Mucosa of rectum (tissue), 2 donors: Measurements from ENCODE around the gene LRCH1.

Experiments used
- H3K27ac ChIP-seq, 2 donors: one replicate each; pipeline ENCODE4 v1.7.0; 2013; ENCODE audit warnings: inconsistent platforms in 2 of 2, low read depth in 2 of 2, low read length in 2 of 2
- H3K27me3 ChIP-seq, 2 donors: one replicate each; pipeline ENCODE4 v1.7.0; 2013; ENCODE audit warnings: low read length in 2 of 2; ENCODE audit not compliant: control insufficient read depth in 2 of 2, insufficient read depth in 2 of 2
- H3K36me3 ChIP-seq, 2 donors: one replicate each; pipeline ENCODE4 v1.7.0; 2013; ENCODE audit warnings: low read length in 2 of 2; ENCODE audit not compliant: control insufficient read depth in 2 of 2, insufficient read depth in 2 of 2
- H3K4me1 ChIP-seq, 2 donors: one replicate each; pipeline ENCODE4 v1.7.0; 2013; ENCODE audit warnings: low read length in 2 of 2, mild to moderate bottlenecking in 1 of 2; ENCODE audit not compliant: control insufficient read depth in 2 of 2, insufficient read depth in 2 of 2
- H3K4me3 ChIP-seq, 2 donors: one replicate each; pipeline ENCODE4 v1.7.0; 2013; ENCODE audit warnings: low read length in 2 of 2
- H3K9ac ChIP-seq, 2 donors: one replicate each; pipeline ENCODE4 v1.7.0; 2013; ENCODE audit warnings: low read length in 2 of 2, low read depth in 1 of 2, mild to moderate bottlenecking in 1 of 2
- H3K9me3 ChIP-seq, 2 donors: one replicate each; pipeline ENCODE4 v1.7.0; 2013; ENCODE audit warnings: low read length in 2 of 2; ENCODE audit not compliant: control insufficient read depth in 2 of 2
- donor health status: healthy.
- donor health status: Normal muscosa, but diverticular disease.

LRCH1 gene

GRCh38 chr13:46778890-46779289, 225.9 kb downstream of the LRCH1 start:
- H3K4me1 ChIP-seq = peaks cover 2 to 5% of the 10 kb centered on the region in 2 donors
- H3K9me3 ChIP-seq = no peaks in the 10 kb centered on the region
- no peak overlapping the region for H3K27ac ChIP-seq
- no peak overlapping the region for H3K4me3 ChIP-seq
- H3K9ac ChIP-seq = no peak overlapping the region
- H3K36me3 ChIP-seq = peaks cover 22 to 50% of the 10 kb centered on the region in 2 donors
- no peaks in the 10 kb centered on the region for H3K27me3 ChIP-seq

GRCh38 chr13:46782066-46782465, 229.1 kb downstream of the LRCH1 start:
- no peak overlapping the region for H3K9ac ChIP-seq
- no peaks in the 10 kb centered on the region for H3K27me3 ChIP-seq
- no peaks in the 10 kb centered on the region for H3K9me3 ChIP-seq
- H3K4me3 ChIP-seq = no peak overlapping the region
- peaks cover 44 to 54% of the 10 kb centered on the region in 2 donors for H3K36me3 ChIP-seq
- no peaks in the 10 kb centered on the region for H3K4me1 ChIP-seq
- H3K27ac ChIP-seq = no peak overlapping the region

- H3K36me3 ChIP-seq = peaks cover 44 to 48% of the 10 kb centered on the region in 2 donors
- no peaks in the 10 kb centered on the region for H3K4me1 ChIP-seq
- no peaks in the 10 kb centered on the region for H3K27me3 ChIP-seq
- no peaks in the 10 kb centered on the region for H3K9me3 ChIP-seq
- H3K4me3 ChIP-seq = no peak overlapping the region
- no peak overlapping the region for H3K27ac ChIP-seq
- no peak overlapping the region for H3K9ac ChIP-seq
These were observed 229.7 kb downstream of the LRCH1 start for GRCh38 chr13:46782691-46783090.

DNA sequence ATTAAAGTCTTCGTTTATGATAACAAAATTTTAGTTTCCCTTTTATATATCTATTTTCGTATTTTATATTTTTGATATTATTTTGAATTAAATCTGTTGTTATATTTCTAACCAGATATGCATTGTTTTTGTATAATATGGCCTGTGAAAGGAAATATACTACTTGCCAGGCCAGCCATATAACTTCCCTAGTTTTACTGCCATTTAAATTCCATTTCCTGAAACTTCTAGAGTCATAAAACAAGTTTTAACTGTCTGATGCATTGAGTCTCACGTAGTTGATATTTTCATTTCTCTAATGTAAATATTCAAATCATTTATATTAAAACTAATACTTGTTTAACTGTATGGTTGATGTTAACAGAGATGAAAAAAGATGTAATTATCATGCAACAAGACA, 230.5 kb downstream of the LRCH1 start:
- no peak overlapping the region for H3K4me3 ChIP-seq

DNA sequence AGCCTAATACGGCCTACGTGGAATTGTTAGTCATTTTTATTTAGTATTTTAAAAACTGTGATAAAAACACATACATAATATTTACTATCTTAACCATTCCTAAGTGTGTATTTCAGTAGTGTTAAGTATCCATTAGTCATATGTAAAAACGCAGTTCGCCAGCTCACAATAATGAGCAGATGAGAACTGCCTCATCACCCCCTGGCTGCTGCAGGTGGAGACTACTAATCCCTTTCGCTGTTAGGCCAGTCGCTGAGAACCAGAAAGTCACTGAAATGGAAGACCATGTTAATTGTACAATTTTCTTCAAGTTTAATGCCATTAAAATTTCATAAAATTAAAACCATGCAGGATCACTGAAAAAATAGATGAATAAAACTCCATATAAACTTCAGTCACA, 242.4 kb downstream of the LRCH1 start:
- no peak overlapping the region for H3K4me3 ChIP-seq
- H3K4me1 ChIP-seq = peaks cover 10 to 13% of the 10 kb centered on the region in 2 donors
- no peak overlapping the region for H3K9ac ChIP-seq
- no peaks in the 10 kb centered on the region for H3K9me3 ChIP-seq
- H3K27me3 ChIP-seq = no peaks in the 10 kb centered on the region
- peaks cover 5 to 8% of the 10 kb centered on the region in 2 donors for H3K36me3 ChIP-seq
- H3K27ac ChIP-seq = no peak overlapping the region

More for the DNA sequence above, 230.5 kb downstream of the LRCH1 start:
- no peak overlapping the region for H3K9ac ChIP-seq
- no peaks in the 10 kb centered on the region for H3K4me1 ChIP-seq
- H3K27ac ChIP-seq = no peak overlapping the region
- H3K36me3 ChIP-seq = peaks cover 42 to 46% of the 10 kb centered on the region in 2 donors
- H3K9me3 ChIP-seq = no peaks in the 10 kb centered on the region
- H3K27me3 ChIP-seq = no peaks in the 10 kb centered on the region

DNA sequence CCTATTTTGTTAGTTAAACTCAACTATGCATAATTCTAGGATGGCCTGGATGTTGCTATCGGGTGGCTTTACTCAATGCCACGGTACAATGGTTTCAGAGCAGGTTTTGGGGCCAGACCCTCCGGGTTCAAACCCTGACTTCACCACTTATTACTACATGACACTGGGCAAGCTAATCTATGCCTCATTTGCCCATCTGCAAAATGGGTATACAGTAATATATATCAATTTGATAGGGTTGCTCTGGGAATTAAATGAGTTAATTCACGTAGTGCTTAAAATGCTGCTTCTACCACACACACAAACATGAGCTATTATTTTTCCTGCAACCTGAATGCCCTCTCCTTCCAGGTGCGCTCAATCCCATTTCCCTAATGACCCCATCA, 243.2 kb downstream of the LRCH1 start:
- H3K27me3 ChIP-seq = no peaks in the 10 kb centered on the region
- H3K9me3 ChIP-seq = no peaks in the 10 kb centered on the region
- peak overlapping the region; percentile 92 to 99 for H3K4me3 ChIP-seq
- peak overlapping the region; percentile 90 for H3K27ac ChIP-seq
- H3K36me3 ChIP-seq = no peaks in the 10 kb centered on the region
- peak overlapping the region; percentile 89 to 91 for H3K9ac ChIP-seq
- H3K4me1 ChIP-seq = peaks cover 10 to 13% of the 10 kb centered on the region in 2 donors

GRCh38 chr13:46796515-46797474, 243.8 kb downstream of the LRCH1 start, which contains the start of gene ESD:
Gene ESD (minus strand): TSS chr13:46797161. CDS start chr13:46791413, 5,748 bp downstream.
- Histone ChIP-seq H3K4me1 (peaks cover 10 to 13% of the 10 kb centered on the region in 2 donors), H3K36me3 (no peaks in the 10 kb centered on the region)

DNA sequence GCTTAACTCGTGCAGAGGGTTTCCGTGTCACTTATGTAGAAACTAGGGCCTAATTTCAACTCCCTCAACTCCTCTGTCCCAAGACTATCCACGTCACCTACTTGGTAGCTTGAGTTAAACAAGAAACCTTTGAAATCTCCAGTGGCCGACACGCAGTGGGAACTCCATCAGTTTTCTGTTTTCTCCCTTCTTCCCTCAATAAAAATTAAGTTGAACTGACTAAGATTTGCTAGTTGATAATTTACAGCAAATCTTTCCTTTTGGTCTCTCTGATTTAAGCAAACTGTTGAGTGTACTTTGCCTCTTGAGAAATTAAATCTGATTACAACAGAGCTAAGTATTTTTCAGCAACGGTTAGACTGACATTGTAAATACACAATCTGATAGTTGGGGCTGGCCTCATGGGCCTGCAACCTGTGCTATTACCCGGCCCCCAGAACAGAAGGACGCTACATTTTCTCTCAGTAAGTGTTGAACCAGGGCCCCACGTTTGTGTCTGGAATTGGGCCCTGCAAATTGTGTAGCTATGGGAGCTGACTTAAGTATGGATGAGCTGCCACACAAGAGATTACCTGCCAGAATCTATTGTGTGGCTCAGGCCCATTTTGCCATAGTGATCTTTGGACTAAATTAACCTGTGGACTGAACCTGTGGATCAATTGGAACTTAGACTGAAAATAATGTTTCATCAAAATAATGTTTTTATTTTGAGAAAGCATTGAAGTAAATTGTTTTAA, 244.7 kb downstream of the LRCH1 start:
- Histone ChIP-seq H3K9me3 (no peaks in the 10 kb centered on the region), H3K27ac (peak overlapping the region; percentile 90), H3K4me1 (peaks cover 10 to 13% of the 10 kb centered on the region in 2 donors), H3K36me3 (no peaks in the 10 kb centered on the region), H3K27me3 (no peaks in the 10 kb centered on the region), H3K9ac (peak overlapping the region; percentile 89 to 91), H3K4me3 (peak overlapping the region; percentile 92 to 99)

More at GRCh38 chr13:46796515-46797474, 243.8 kb downstream of the LRCH1 start, which contains the start of gene ESD:
- Histone ChIP-seq H3K27ac (peak within 1 kb of the TSS; percentile 90), H3K27me3 (no peaks in the 10 kb centered on the region), H3K9ac (peak within 1 kb of the TSS; percentile 89 to 91), H3K4me3 (peak within 1 kb of the TSS; percentile 92 to 99), H3K9me3 (no peaks in the 10 kb centered on the region)

DNA sequence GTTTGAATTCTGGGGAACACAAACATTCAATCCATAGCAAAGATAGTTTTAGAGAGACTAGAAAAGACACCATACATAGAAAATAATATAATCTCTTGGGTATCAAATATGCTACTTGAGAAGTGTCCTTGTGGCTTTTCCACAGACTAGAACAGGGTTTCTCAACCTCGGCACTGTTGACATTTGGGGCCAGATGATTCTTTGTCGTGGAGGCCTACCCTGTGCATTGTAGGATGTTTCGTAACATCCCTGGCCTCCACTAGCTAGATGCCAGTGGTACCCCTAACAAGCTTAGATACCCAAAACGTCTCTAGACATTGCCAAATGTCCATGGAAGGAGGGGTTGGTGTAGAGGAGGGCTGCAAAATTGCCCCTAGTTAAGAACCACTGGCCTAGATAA, 246.2 kb downstream of the LRCH1 start:
- no peaks in the 10 kb centered on the region for H3K27me3 ChIP-seq
- H3K9me3 ChIP-seq = no peaks in the 10 kb centered on the region
- no peaks in the 10 kb centered on the region for H3K36me3 ChIP-seq
- no peak overlapping the region for H3K4me3 ChIP-seq
- no peak overlapping the region for H3K27ac ChIP-seq
- H3K4me1 ChIP-seq = peaks cover 10 to 13% of the 10 kb centered on the region in 2 donors
- no peak overlapping the region for H3K9ac ChIP-seq

DNA sequence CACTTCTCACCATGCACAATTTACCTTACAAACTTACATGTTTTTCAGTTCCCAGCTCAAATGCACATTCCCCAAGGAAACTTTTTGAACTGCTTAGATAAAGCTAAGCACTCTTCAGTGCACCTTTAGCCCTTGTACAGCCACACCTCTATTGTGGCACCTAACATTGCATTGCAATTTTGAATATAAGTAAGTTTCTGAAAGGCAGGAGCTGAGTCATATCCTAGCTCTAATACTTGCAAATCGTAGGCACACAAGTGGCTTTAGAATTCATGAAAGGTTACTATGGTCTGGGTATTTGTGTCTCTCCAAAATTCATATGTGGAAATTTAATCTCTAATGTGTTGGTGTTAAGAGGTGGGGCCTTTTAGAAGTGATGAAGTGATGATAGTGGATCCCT, 248.9 kb downstream of the LRCH1 start:
- Histone ChIP-seq H3K9ac (no peak overlapping the region), H3K27ac (no peak overlapping the region), H3K36me3 (no peaks in the 10 kb centered on the region), H3K4me3 (no peak overlapping the region), H3K4me1 (peaks cover 4 to 5% of the 10 kb centered on the region in 2 donors), H3K9me3 (no peaks in the 10 kb centered on the region), H3K27me3 (no peaks in the 10 kb centered on the region)
